ENCODE measurements around the gene SVIL. TPM values are rescaled to one million over a fixed set of nuclear protein-coding genes. Genes with fewer than 3 reads are reported as not detected.

Gene SVIL
- total RNA-seq, 1 donor from 2014 or later, result 72.1 TPM

DNA sequence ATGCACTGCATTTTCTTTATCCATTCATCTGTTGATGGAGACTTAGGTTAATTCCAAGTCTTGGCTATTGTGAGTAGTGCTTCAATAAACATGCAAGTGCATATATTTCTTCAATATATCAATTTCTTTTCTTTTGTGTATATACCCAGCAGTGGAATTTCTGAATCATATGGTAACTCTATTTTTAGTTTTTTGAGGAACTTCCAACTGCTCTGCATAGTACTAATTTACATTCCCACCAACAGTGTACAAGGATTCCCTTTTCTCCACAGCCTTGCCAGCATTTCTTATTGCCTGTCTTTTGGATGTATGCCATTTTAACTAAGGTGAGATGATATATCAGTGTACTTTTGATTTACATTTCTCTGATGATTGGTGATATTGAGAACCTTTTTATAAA is 200.7 kb downstream of the SVIL start:
- no peak overlapping the region for H3K4me3 ChIP-seq (ENCODE audit: low read depth, low read length)
- TF ChIP-seq, protein P1, sequence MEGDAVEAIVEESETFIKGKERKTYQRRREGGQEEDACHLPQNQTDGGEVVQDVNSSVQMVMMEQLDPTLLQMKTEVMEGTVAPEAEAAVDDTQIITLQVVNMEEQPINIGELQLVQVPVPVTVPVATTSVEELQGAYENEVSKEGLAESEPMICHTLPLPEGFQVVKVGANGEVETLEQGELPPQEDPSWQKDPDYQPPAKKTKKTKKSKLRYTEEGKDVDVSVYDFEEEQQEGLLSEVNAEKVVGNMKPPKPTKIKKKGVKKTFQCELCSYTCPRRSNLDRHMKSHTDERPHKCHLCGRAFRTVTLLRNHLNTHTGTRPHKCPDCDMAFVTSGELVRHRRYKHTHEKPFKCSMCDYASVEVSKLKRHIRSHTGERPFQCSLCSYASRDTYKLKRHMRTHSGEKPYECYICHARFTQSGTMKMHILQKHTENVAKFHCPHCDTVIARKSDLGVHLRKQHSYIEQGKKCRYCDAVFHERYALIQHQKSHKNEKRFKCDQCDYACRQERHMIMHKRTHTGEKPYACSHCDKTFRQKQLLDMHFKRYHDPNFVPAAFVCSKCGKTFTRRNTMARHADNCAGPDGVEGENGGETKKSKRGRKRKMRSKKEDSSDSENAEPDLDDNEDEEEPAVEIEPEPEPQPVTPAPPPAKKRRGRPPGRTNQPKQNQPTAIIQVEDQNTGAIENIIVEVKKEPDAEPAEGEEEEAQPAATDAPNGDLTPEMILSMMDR (IDR thresholded peaks at IDR 0.05; ENCODE audit: insufficient read depth, low read length, poor library complexity, severe bottlenecking), result no peak

DNA sequence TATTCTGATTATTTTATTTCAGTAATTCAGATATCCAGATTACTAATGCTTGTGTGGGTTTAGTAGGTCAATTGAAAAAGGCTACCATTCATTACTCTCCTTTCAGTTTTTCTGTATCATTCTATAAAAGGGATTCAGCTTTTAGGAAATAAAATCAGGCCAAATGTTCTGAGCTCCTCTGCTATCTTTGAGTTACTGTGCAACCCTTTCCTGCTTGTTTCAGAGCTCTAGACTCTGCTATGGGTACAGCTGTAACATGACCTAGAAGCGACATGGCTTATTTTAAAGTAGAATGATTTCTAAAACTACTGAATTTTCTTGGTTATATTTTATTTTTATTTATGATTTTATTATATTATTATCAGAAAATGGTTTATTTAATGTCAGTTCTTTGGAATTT is 203.1 kb downstream of the SVIL start:
- TF ChIP-seq, protein P1 (IDR thresholded peaks at IDR 0.05; ENCODE audit: insufficient read depth, low read length, poor library complexity, severe bottlenecking), result no peak
- DNase-seq (ENCODE audit: low read depth), result no peak
- Histone ChIP-seq H3K36me3 (ENCODE audit: control insufficient read depth, insufficient read depth, low read length) (no peaks in the 10 kb centered on the region), H3K27me3 (ENCODE audit: control insufficient read depth, insufficient read depth, low read length) (no peaks in the 10 kb centered on the region), H3K4me3 (ENCODE audit: low read depth, low read length) (no peak overlapping the region)

More for the DNA sequence above, 200.7 kb downstream of the SVIL start:
- Histone ChIP-seq H3K27me3 (ENCODE audit: control insufficient read depth, insufficient read depth, low read length) (no peaks in the 10 kb centered on the region), H3K36me3 (ENCODE audit: control insufficient read depth, insufficient read depth, low read length) (no peaks in the 10 kb centered on the region)
- no peak for DNase-seq (ENCODE audit: low read depth)

DNA sequence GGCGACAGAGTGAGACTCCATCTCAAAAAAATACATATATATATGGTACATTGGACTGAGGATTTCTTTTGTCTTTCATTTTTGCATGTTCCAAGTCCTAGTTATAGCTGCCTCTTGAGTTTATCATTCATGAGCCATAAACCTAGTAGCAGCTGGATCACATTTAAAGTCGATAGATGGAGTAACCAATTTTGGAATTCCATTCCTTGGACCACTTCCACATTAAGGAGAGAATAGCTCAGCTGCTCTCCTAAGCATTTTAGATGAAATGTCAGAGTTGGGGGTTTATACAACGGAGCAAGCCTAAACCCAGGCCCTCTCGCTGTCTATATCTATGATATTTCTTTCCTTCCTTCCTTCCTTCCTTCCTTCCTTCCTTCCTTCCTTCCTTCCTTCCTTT is 204.7 kb downstream of the SVIL start:
- TF ChIP-seq, protein P1 (IDR thresholded peaks at IDR 0.05; ENCODE audit: insufficient read depth, low read length, poor library complexity, severe bottlenecking), result no peak
- DNase-seq (ENCODE audit: low read depth), result no peak
- no peaks in the 10 kb centered on the region for H3K36me3 ChIP-seq (ENCODE audit: control insufficient read depth, insufficient read depth, low read length)
- H3K27me3 ChIP-seq (ENCODE audit: control insufficient read depth, insufficient read depth, low read length), result no peaks in the 10 kb centered on the region
- H3K4me3 ChIP-seq (ENCODE audit: low read depth, low read length), result no peak overlapping the region

DNA sequence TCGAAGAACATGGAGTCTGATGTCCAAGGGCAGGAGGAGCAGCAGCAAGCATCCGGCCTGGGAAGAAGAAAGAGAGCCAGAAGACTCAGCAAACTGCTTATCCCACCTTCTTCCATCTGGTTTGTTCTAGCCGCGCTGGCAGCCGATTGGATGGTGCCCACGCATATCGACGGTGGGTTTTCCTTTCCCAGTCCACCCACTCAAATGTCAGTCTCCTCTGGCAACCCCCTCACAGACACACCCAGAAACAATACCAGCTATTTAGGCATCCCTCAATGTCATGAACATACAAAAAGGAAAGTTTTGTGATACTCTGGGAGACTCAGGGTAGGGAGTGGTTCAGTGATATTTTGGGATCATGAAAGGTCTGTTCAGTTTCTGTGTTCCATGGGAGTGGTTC is 206.3 kb downstream of the SVIL start:
- H3K4me3 ChIP-seq (ENCODE audit: low read depth, low read length), result no peak overlapping the region
- DNase-seq (ENCODE audit: low read depth), result no peak
- no peaks in the 10 kb centered on the region for H3K36me3 ChIP-seq (ENCODE audit: control insufficient read depth, insufficient read depth, low read length)
- no peaks in the 10 kb centered on the region for H3K27me3 ChIP-seq (ENCODE audit: control insufficient read depth, insufficient read depth, low read length)
- TF ChIP-seq, protein P1 (IDR thresholded peaks at IDR 0.05; ENCODE audit: insufficient read depth, low read length, poor library complexity, severe bottlenecking), result no peak

DNA sequence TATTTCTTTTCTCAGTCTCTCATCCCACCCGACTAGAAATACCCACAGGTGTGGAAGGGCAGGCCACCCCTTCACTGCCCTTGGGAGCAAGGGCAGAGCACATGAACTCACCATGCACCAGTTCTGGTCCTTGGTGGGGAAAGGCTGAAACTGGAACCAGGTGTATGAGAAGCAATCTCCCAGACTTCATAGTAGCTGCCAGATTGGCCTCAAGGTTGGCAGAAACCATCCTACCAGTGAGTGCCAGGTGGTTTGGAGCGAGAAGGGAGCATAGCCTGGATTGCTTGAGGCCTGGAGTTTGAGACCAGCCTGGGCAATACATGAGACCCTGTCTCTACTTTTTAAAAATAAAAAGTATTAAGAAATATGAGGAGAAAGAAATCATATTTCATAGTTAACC is 207.1 kb downstream of the SVIL start:
- no peaks in the 10 kb centered on the region for H3K27me3 ChIP-seq (ENCODE audit: control insufficient read depth, insufficient read depth, low read length)
- no peak for DNase-seq (ENCODE audit: low read depth)
- TF ChIP-seq, protein P1 (IDR thresholded peaks at IDR 0.05; ENCODE audit: insufficient read depth, low read length, poor library complexity, severe bottlenecking), result no peak
- H3K4me3 ChIP-seq (ENCODE audit: low read depth, low read length), result no peak overlapping the region
- no peaks in the 10 kb centered on the region for H3K36me3 ChIP-seq (ENCODE audit: control insufficient read depth, insufficient read depth, low read length)

DNA sequence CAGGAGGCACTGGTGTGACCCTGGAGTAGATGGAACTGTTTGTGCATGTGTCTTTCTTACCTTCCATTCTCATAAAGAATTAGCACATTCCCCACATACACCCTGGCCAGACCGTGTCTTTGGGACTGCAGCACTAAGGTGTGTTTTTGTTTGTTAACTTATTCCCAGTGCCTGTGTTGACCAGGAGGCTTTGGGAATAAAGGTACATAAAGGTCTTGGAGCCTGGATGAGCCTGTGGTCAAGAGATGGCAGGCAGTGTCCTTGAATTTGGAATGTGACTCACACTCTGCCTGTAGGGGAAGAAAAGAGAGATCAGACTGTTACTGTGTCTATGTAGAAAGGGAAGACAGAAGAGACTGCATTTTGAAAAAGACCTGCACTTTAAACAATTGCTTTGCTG is 208.4 kb downstream of the SVIL start:
- Histone ChIP-seq H3K4me3 (ENCODE audit: low read depth, low read length) (no peak overlapping the region), H3K36me3 (ENCODE audit: control insufficient read depth, insufficient read depth, low read length) (no peaks in the 10 kb centered on the region), H3K27me3 (ENCODE audit: control insufficient read depth, insufficient read depth, low read length) (no peaks in the 10 kb centered on the region)
- TF ChIP-seq, protein P1 (IDR thresholded peaks at IDR 0.05; ENCODE audit: insufficient read depth, low read length, poor library complexity, severe bottlenecking), result no peak
- DNase-seq (ENCODE audit: low read depth), result no peak
